ENCODE data around the gene KIF15. TPM values are rescaled to one million over a fixed set of nuclear protein-coding genes. Genes with fewer than 3 reads are reported as not detected.

The KIF15 gene
- polyA plus RNA-seq, 1 donor (not counting 4 experiments of a cell fraction or from before 2014, with no cell fraction given) = 2.8 TPM

- DNase-seq (ENCODE audit: low read depth, low spot score) = no peak
- dilution Hi-C loops (cut with MboI; ENCODE audit: extremely low pct_ligation_motif_present, low sequenced_read_pairs) = no loop called here
Measured at GRCh38 chr3:44874308-44874707, 112.7 kb downstream of the KIF15 start, which contains the start of gene TGM4. TSS of gene TGM4 (plus strand) at chr3:44874608. CDS start at chr3:44874679, 71 bp downstream.

GRCh38 chr3:44875596-44875995 is 114.0 kb downstream of the KIF15 start:
- TF ChIP-seq, protein P1, sequence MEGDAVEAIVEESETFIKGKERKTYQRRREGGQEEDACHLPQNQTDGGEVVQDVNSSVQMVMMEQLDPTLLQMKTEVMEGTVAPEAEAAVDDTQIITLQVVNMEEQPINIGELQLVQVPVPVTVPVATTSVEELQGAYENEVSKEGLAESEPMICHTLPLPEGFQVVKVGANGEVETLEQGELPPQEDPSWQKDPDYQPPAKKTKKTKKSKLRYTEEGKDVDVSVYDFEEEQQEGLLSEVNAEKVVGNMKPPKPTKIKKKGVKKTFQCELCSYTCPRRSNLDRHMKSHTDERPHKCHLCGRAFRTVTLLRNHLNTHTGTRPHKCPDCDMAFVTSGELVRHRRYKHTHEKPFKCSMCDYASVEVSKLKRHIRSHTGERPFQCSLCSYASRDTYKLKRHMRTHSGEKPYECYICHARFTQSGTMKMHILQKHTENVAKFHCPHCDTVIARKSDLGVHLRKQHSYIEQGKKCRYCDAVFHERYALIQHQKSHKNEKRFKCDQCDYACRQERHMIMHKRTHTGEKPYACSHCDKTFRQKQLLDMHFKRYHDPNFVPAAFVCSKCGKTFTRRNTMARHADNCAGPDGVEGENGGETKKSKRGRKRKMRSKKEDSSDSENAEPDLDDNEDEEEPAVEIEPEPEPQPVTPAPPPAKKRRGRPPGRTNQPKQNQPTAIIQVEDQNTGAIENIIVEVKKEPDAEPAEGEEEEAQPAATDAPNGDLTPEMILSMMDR (optimal IDR thresholded peaks at IDR 0.05 in 1 of 3, IDR thresholded peaks at IDR 0.05 in 1 of 3, conservative IDR thresholded peaks at IDR 0.05 in 1 of 3; ENCODE audit: extremely low read depth in 1 of 3, insufficient read depth in 2 of 3, low read length in 3 of 3) = no peak
- TF ChIP-seq EZH2 (IDR thresholded peaks at IDR 0.05; ENCODE audit: low read length) = no peak
- Histone ChIP-seq H3K9me3 (ENCODE audit: control insufficient read depth, low read depth, low read length) (no peaks in the 10 kb centered on the region), H3K9me1 (ENCODE audit: control insufficient read depth, extremely low read depth, insufficient read depth, low read length) (no peaks in the 10 kb centered on the region), H3K36me3 (ENCODE audit: control insufficient read depth in 2 of 2, extremely low read depth in 1 of 2, insufficient read depth in 2 of 2, low read length in 2 of 2) (no peaks in the 10 kb centered on the region), H3K4me1 (ENCODE audit: control insufficient read depth, extremely low read depth, insufficient read depth, low read length) (no peaks in the 10 kb centered on the region), H3K27me3 (ENCODE audit: control insufficient read depth, extremely low read depth, insufficient read depth, low read length) (no peaks in the 10 kb centered on the region), H3K4me3 (ENCODE audit: control insufficient read depth in 2 of 3, extremely low read depth in 1 of 3, insufficient read depth in 2 of 3, low read depth in 1 of 3, low read length in 3 of 3) (no peak overlapping the region), H2AFZ (ENCODE audit: control insufficient read depth, low read length) (no peak overlapping the region), H3K9ac (ENCODE audit: control insufficient read depth, extremely low read depth, insufficient read depth, low read length) (no peak overlapping the region), H4K20me1 (ENCODE audit: control insufficient read depth, extremely low read depth, insufficient read depth, low read length) (no peaks in the 10 kb centered on the region), H3K4me2 (ENCODE audit: control insufficient read depth, extremely low read depth, insufficient read depth, low read depth, low read length) (no peak overlapping the region), H3K79me2 (ENCODE audit: control insufficient read depth, insufficient read depth, low read length) (no peaks in the 10 kb centered on the region), H3K27ac (ENCODE audit: control insufficient read depth, insufficient read depth, low read length) (no peak overlapping the region)
- dilution Hi-C loops (cut with MboI; ENCODE audit: extremely low pct_ligation_motif_present, low sequenced_read_pairs) = no loop called here
- no peak for DNase-seq (ENCODE audit: low read depth, low spot score)
- no peak for FAIRE-seq

More at GRCh38 chr3:44874308-44874707, 112.7 kb downstream of the KIF15 start, which contains the start of gene TGM4:
- TF ChIP-seq, protein P1 (optimal IDR thresholded peaks at IDR 0.05 in 1 of 3, IDR thresholded peaks at IDR 0.05 in 1 of 3, conservative IDR thresholded peaks at IDR 0.05 in 1 of 3; ENCODE audit: extremely low read depth in 1 of 3, insufficient read depth in 2 of 3, low read length in 3 of 3) = no peak
- no peak for TF ChIP-seq EZH2 (IDR thresholded peaks at IDR 0.05; ENCODE audit: low read length)
- no peak for FAIRE-seq
- no peaks in the 10 kb centered on the region for H3K9me1 ChIP-seq (ENCODE audit: control insufficient read depth, extremely low read depth, insufficient read depth, low read length)
- no peaks in the 10 kb centered on the region for H4K20me1 ChIP-seq (ENCODE audit: control insufficient read depth, extremely low read depth, insufficient read depth, low read length)
- H3K9me3 ChIP-seq (ENCODE audit: control insufficient read depth, low read depth, low read length) = no peaks in the 10 kb centered on the region
- H3K9ac ChIP-seq (ENCODE audit: control insufficient read depth, extremely low read depth, insufficient read depth, low read length) = no peak within 1 kb of the TSS
- no peak within 1 kb of the TSS for H2AFZ ChIP-seq (ENCODE audit: control insufficient read depth, low read length)
- no peaks in the 10 kb centered on the region for H3K36me3 ChIP-seq (ENCODE audit: control insufficient read depth in 2 of 2, extremely low read depth in 1 of 2, insufficient read depth in 2 of 2, low read length in 2 of 2)
- no peak within 1 kb of the TSS for H3K4me3 ChIP-seq (ENCODE audit: control insufficient read depth in 2 of 3, extremely low read depth in 1 of 3, insufficient read depth in 2 of 3, low read depth in 1 of 3, low read length in 3 of 3)
- no peaks in the 10 kb centered on the region for H3K79me2 ChIP-seq (ENCODE audit: control insufficient read depth, insufficient read depth, low read length)
- no peaks in the 10 kb centered on the region for H3K4me1 ChIP-seq (ENCODE audit: control insufficient read depth, extremely low read depth, insufficient read depth, low read length)
- no peaks in the 10 kb centered on the region for H3K27me3 ChIP-seq (ENCODE audit: control insufficient read depth, extremely low read depth, insufficient read depth, low read length)
- no peak within 1 kb of the TSS for H3K27ac ChIP-seq (ENCODE audit: control insufficient read depth, insufficient read depth, low read length)
- H3K4me2 ChIP-seq (ENCODE audit: control insufficient read depth, extremely low read depth, insufficient read depth, low read depth, low read length) = no peak within 1 kb of the TSS
